Choroid plexus epithelial cell (primary cell): ENCODE results near the gene KIF19.

Experiments used
- DNase-seq: peaks from one replicate; pipeline ENCODE4 v3.0.0-alpha.2; 2010; ENCODE audit warnings: low read depth
- H3K4me3 ChIP-seq: 2 replicates; pipeline ENCODE4 v1.5.1; 2011; ENCODE audit warnings: low read depth, mild to moderate bottlenecking, control low read depth, low read length, moderate library complexity
- TF ChIP-seq, protein P1 (sequence below): conservative IDR thresholded peaks from 2 replicates; pipeline ENCODE4 v1.5.1; 2011; ENCODE audit warnings: low read depth, mild to moderate bottlenecking, control low read depth, inconsistent platforms, low read length, moderate library complexity

The KIF19 gene

DNA sequence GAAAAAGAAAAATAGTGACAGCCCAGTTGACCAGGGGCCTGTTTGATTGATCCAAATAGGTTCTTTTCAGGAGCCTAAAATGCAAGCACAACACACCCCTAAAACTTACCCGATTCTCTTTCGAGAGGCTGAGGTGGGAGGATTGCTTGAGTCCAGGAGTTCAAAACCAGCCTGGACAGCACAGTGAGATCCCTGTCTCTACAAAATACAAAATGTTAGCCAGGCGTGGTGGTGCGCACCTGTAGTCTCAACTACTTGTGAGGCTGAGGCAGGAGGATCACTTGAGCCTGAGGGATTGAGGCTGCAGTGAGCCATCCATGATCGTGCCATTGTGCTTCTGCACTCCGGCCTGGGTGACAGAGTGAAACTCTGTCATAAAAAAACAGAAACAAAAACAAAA is 1.5 kb upstream of the KIF19 start:
- TF ChIP-seq, protein P1, sequence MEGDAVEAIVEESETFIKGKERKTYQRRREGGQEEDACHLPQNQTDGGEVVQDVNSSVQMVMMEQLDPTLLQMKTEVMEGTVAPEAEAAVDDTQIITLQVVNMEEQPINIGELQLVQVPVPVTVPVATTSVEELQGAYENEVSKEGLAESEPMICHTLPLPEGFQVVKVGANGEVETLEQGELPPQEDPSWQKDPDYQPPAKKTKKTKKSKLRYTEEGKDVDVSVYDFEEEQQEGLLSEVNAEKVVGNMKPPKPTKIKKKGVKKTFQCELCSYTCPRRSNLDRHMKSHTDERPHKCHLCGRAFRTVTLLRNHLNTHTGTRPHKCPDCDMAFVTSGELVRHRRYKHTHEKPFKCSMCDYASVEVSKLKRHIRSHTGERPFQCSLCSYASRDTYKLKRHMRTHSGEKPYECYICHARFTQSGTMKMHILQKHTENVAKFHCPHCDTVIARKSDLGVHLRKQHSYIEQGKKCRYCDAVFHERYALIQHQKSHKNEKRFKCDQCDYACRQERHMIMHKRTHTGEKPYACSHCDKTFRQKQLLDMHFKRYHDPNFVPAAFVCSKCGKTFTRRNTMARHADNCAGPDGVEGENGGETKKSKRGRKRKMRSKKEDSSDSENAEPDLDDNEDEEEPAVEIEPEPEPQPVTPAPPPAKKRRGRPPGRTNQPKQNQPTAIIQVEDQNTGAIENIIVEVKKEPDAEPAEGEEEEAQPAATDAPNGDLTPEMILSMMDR, result no peak
- no peak overlapping the region for H3K4me3 ChIP-seq
- DNase-seq, result no peak

DNA sequence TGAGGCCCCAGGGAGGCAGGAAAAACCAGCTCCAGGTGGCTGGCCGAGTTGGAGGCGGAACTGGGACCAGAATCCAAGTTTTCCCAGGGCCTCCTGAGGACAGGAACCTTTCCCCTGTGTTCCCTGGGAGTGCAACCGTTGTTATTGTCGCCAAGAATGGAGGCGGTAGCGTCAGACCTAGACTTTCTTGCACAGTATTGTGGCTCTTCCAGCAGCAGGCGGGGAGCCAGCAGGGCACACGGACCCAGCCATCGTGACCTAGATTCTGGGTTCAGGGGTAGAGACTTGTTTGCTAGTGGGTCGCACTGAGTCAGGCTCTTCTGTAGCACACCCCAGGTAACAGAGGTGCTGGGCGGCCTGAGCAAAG is 667 bp upstream of the KIF19 start:
- TF ChIP-seq, protein P1, result no peak
- no peak overlapping the region for H3K4me3 ChIP-seq
- DNase-seq, result no peak

DNA sequence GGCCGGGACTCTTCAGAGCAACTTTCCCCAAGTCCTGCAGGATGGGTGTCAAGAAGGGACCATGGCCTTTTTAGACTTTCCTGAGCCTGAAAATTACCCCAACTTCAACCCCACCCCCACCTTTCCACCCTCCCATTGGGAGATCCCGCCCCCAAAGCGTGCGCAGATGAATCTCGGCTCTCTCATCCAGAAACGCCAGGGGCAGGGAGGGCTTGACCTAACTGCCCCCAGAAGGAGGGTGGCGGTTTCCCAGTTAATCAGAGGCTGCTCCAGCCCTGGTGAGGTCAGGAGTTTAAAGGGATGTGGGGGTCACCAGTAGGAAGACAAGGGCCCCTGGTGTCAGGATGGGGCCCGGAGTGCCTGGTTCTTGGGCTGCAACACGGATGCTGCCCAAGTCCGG is 480 bp downstream of the KIF19 start:
- DNase-seq, result no peak
- TF ChIP-seq, protein P1, result no peak
- no peak overlapping the region for H3K4me3 ChIP-seq

DNA sequence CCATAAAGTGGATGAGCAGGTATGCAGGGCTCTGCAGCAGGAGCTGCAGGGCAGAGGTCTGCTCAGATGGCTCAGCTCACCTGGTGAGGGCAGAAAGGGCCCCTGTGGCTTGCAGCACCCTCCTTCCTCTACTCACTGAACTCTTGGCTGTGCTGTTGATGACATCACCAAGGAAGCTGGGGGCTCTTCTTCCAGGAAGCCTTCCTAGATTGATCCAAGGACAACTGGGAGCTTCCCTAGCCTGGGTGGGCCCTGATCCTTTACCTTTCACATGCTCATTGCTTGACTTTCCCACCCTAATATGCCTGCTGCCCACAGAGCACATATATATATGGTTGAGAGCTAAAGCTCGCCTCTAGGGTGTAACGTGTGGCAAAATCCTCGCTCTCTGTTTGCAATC is 2.5 kb downstream of the KIF19 start:
- no peak overlapping the region for H3K4me3 ChIP-seq
- TF ChIP-seq, protein P1, result no peak
- DNase-seq, result no peak

DNA sequence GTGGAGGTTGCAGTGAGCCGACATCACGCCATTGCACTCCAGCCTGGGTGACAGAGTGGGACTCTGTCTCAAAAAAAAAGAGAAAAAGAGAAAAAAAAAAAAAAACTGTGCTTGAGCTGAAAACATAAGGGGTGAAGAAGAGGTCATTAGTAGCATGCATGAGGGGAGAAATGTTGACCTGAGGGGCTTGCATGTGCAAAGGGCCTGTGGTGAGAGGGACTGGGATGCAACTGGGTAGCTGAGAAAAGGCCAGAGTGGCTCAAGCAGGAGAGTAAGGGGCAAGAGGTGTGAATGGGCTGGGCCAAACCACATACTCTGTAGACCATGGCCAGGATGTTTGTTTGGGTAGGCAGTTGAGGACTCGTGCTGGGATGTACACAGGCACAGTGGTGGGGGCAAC is 3.4 kb downstream of the KIF19 start:
- DNase-seq, result no peak
- no peak overlapping the region for H3K4me3 ChIP-seq
- TF ChIP-seq, protein P1, result no peak

DNA sequence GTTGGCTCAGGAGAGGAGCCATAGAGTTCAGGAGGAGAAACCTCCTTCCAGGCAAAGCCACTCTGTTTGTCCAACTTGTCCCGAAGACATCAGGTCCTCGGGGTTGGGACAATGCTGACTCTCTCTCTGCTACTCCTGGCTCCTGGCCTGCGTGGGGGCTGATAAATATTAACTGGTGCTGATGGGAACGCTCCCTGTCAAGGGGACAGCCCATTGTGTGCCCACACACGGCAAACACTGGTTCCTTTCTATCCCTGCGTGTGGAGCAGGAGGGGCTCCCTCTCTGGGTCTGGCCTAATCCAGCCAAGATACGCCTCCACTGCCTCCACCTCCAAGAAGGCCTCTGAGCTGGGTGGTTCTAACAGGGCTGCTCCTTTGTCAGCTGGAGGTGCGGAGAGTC is 4.4 kb downstream of the KIF19 start:
- no peak for DNase-seq
- TF ChIP-seq, protein P1, result no peak
- H3K4me3 ChIP-seq, result no peak overlapping the region

DNA sequence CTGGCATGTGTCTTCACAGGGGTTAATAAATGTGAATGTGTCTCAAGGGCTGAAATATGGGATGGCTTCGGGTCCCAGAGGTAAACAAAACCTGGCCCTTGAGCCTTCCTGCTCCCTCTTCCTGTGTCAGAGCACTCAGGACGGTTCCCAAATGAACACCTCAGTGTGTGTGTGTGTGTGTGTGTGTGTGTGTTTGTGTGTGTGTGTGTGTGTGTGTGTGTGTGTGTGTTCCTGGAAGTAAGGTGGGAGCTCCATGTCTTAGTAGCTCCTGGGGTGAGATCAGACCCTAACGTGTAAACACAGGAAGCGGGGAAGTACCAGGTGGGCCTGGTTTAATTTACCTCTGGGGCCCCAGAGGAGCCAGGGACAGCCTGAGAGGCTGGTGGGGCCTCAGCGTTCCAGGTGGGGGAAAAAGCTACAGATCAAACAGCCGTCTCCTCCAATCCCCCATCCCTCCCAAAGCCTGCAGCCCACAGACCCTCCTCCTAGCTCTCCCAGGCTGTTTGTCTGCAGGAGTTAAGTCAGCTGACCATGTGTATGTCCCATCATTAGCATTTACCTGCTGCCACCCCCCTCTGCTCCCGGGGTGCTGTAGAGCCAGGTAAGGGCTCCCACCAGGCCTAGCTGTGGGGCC is 6.1 kb downstream of the KIF19 start:
- TF ChIP-seq, protein P1, result no peak
- no peak overlapping the region for H3K4me3 ChIP-seq
- DNase-seq, result no peak
